Sigmoid colon (tissue), 4 donors: Measurements from ENCODE around the gene CFAP54.

Experiments used
- POLR2A ChIP-seq, 2 donors: fragments of 450-650 bp; IDR thresholded peaks; one replicate each; pipeline ENCODE4 v1.6.1; 2016; ENCODE audit warnings: antibody characterized with exemption in 2 of 2, mild to moderate bottlenecking in 2 of 2, moderate library complexity in 2 of 2
- POLR2AphosphoS5 ChIP-seq, 4 donors: sonication (generic); formaldehyde crosslinking; IDR thresholded peaks; one replicate each; pipeline ENCODE4 v1.6.1; 2017; ENCODE audit warnings: antibody characterized with exemption in 4 of 4
- TF ChIP-seq, protein P1 (sequence below), 4 experiments: fragments of 450-650 bp in 3 of 4; fragments of 200-600 bp in 1 of 4; IDR thresholded peaks; one replicate each; pipeline ENCODE4 v1.5.1; 2016 to 2019; ENCODE audit warnings: antibody characterized with exemption in 4 of 4, mild to moderate bottlenecking in 3 of 4, moderate library complexity in 2 of 4

GRCh38 chr12:96907671-96908422 lies 418.5 kb downstream of the CFAP54 start:
- TF ChIP-seq, protein P1, sequence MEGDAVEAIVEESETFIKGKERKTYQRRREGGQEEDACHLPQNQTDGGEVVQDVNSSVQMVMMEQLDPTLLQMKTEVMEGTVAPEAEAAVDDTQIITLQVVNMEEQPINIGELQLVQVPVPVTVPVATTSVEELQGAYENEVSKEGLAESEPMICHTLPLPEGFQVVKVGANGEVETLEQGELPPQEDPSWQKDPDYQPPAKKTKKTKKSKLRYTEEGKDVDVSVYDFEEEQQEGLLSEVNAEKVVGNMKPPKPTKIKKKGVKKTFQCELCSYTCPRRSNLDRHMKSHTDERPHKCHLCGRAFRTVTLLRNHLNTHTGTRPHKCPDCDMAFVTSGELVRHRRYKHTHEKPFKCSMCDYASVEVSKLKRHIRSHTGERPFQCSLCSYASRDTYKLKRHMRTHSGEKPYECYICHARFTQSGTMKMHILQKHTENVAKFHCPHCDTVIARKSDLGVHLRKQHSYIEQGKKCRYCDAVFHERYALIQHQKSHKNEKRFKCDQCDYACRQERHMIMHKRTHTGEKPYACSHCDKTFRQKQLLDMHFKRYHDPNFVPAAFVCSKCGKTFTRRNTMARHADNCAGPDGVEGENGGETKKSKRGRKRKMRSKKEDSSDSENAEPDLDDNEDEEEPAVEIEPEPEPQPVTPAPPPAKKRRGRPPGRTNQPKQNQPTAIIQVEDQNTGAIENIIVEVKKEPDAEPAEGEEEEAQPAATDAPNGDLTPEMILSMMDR (IDR thresholded peaks at IDR 0.05): no peak
- TF ChIP-seq POLR2AphosphoS5 (IDR thresholded peaks at IDR 0.05) (no peak), POLR2A (IDR thresholded peaks at IDR 0.05) (no peak)
